Small intestine (tissue), 7 donors: Measurements from ENCODE around the gene ZXDC. TPM values are rescaled to one million over a fixed set of nuclear protein-coding genes. Genes with fewer than 3 reads are reported as not detected.

Source experiments
- DNase-seq, 2 donors: peaks; one replicate each; pipeline versions ENCODE4 v3.0.0 to v3.0.0-alpha.2; 2013
- FAIRE-seq: peaks from 2 replicates; lab custom pipeline; 2012; peaks lifted over from hg19 to GRCh38; lab: Jason Lieb, UNC
- H3K27ac ChIP-seq, 3 donors: one replicate each; pipeline ENCODE4 v1.5.1; 2013; ENCODE audit warnings: low read length in 2 of 3, mild to moderate bottlenecking in 2 of 3, control low read depth in 1 of 3, inconsistent platforms in 1 of 3, low read depth in 1 of 3, moderate library complexity in 1 of 3
- H3K27me3 ChIP-seq, 3 donors: one replicate each; pipeline ENCODE4 v1.6.1; 2013; ENCODE audit warnings: low read length in 3 of 3, inconsistent platforms in 1 of 3; ENCODE audit not compliant: control insufficient read depth in 3 of 3, insufficient read depth in 3 of 3
- H3K36me3 ChIP-seq, 3 donors: one replicate each; pipeline ENCODE4 v1.6.1; 2013; ENCODE audit warnings: low read length in 3 of 3, inconsistent platforms in 1 of 3, low read depth in 1 of 3, mild to moderate bottlenecking in 1 of 3, moderate library complexity in 1 of 3; ENCODE audit not compliant: control insufficient read depth in 3 of 3, insufficient read depth in 2 of 3
- H3K4me1 ChIP-seq, 3 donors: one replicate each; pipeline ENCODE4 v1.6.1; 2013; ENCODE audit warnings: low read length in 2 of 3, inconsistent platforms in 1 of 3, low read depth in 1 of 3, mild to moderate bottlenecking in 1 of 3, moderate library complexity in 1 of 3; ENCODE audit not compliant: control insufficient read depth in 3 of 3, insufficient read depth in 2 of 3
- H3K4me3 ChIP-seq, 3 donors: one replicate each; pipeline ENCODE4 v1.5.1; 2013; ENCODE audit warnings: low read length in 3 of 3, control low read depth in 1 of 3, inconsistent platforms in 1 of 3, low read depth in 1 of 3, mild to moderate bottlenecking in 1 of 3, moderate library complexity in 1 of 3
- H3K9me3 ChIP-seq, 2 donors: one replicate each; pipeline ENCODE4 v1.6.1; 2013; ENCODE audit warnings: low read depth in 1 of 2, low read length in 1 of 2; ENCODE audit not compliant: control insufficient read depth in 2 of 2, insufficient read depth in 1 of 2
- WGBS, 3 donors: extraction: QIAGEN DNeasy Blood & Tissue Kit; methylation state at CpG; one replicate each; pipeline ENCODE4 v1.1.7; 2013; 5-methylcytosine and 5-hydroxymethylcytosine counted together
- polyA plus RNA-seq, 4 donors: library from polyadenylated mRNA; stranded (reverse) in 3 of 4; unstranded in 1 of 4; fragments of 200-250 nt in 3 of 4; fragments of 120-200 nt in 1 of 4; gene quantifications; one replicate each; pipeline versions ENCODE4 v1.2.1 to v1.2.3, GENCODE V29; 2013
- donor health status: healthy with polysubstance abuse.
- donor health status: control.
- donor health status: control.
- donor health status: Bipolar disorder and iron deficiency.
- donor health status: healthy.

Gene ZXDC
- polyA plus RNA-seq, 4 donors: 10.0 to 35.9 (median 13.3) TPM

DNA sequence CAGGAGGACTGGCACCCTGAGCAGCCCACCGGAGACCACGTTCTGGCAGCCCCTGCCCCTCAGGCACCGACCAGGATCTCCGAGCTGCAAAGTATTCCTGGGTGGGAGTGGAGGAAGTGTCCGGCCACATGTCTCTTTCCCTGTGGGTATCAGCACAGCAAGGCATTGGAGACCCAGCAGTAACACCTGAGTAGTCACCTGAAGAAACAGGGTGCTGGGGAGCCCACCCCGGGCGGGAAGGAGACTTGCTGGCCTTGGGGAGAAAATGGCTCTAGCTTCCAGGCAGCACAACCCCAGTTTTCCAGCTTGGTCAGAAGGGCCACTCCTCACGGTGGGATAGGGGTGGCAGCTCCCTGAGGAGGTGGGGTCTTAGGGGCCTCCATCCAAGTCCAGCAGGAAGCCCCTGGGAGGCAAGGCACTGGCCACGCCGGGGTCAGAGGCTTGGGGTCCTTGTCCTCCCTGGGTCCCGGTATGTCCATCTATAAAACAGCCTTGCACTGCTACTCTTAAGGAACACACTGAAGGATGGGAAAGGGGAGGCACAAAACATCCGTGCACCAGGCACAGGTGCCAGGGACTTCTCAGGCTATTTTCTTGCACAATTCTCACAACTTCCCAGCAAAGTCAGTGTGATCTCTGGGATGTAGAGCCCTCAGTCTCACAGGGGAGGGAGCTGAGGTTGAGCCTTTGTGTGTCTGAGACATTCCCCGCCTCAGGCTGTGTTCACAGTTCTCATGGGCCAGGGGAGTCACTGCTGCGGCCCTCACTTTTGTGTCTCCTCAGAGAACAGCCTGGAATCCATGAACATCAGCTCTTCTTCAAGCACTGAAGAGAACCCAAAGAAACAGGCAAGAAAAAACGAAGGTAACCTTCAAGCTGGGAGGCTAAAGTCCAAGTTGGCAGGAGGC is 69.0 kb downstream of the ZXDC start:
- Histone ChIP-seq H3K27me3 (peaks cover 0 to 2% (median 0%) of the 10 kb centered on the region in 3 donors), H3K9me3 (peaks cover 0 to 3% of the 10 kb centered on the region in 2 donors), H3K27ac (no peak overlapping the region), H3K4me3 (no peak overlapping the region), H3K36me3 (no peaks in the 10 kb centered on the region), H3K4me1 (no peaks in the 10 kb centered on the region)
- FAIRE-seq: no peak
- no peak for DNase-seq
- WGBS, 3 donors: 76 to 81% (median 77%) methylated on average over 15 of the region's 15 CpGs

DNA sequence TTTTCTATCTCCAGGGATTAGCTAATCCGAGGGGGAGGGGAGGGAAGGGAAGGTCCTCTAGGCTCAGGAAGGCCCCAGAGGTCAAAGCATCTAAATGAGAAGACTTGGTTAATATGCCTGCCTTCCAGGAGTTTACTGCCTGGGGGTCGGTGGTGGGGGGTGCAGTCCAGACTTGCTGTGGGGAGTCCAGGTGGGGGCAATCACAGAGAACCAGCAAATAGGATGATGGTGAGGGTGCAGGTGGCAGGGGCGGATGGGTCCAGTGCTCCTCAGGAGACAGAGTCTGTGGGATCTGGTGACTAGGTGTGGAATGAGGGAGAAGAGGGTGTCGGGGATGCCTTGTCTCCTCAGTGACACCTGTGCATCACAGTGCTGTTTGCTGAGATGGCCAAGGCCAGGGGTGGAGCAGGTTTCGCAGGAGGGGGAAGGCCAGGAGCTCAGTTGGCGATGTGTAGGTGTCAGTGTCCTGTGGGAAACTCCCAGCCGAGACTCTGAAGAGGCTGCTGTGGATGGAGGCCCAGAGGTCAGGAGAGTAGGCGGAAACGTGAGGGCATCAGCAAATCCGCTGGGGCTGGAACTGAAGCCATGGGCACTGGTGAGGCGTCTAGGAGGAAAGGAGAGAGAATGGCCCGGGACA is 72.9 kb downstream of the ZXDC start:
- no peak for DNase-seq
- no peaks in the 10 kb centered on the region for H3K36me3 ChIP-seq
- 74 to 84% (median 82%) methylated on average over 12 of the region's 12 CpGs for WGBS, 3 donors
- FAIRE-seq: no peak
- no peak overlapping the region for H3K27ac ChIP-seq
- H3K27me3 ChIP-seq: peaks cover 0 to 2% (median 0%) of the 10 kb centered on the region in 3 donors
- H3K9me3 ChIP-seq: peaks cover 0 to 3% of the 10 kb centered on the region in 2 donors
- no peak overlapping the region for H3K4me3 ChIP-seq
- no peaks in the 10 kb centered on the region for H3K4me1 ChIP-seq

DNA sequence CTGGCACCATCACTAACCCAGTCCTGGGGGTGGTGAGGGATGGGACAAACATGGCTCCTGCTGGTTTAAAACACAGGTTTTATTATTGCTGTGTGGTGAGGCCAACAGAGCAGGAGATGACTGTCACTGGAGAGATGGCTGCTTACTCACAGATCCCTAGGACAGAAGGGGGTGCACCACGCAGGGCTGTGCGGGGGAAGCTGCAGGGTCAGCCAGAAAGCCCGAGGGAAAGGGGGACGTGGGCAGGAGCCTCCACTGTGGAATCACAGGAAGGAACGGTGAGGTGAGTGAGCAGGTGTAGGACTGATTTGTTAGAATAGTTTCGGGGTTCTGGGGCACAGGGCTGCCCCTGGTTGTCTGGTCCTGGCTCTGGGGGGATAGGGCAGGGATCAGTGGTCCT is 73.5 kb downstream of the ZXDC start:
- Histone ChIP-seq H3K4me3 (no peak overlapping the region), H3K36me3 (no peaks in the 10 kb centered on the region), H3K9me3 (no peaks in the 10 kb centered on the region), H3K27me3 (no peaks in the 10 kb centered on the region), H3K27ac (no peak overlapping the region), H3K4me1 (no peaks in the 10 kb centered on the region)
- DNase-seq: no peak
- no peak for FAIRE-seq
- 63 to 78% (median 76%) methylated on average over 6 of the region's 6 CpGs for WGBS, 3 donors

DNA sequence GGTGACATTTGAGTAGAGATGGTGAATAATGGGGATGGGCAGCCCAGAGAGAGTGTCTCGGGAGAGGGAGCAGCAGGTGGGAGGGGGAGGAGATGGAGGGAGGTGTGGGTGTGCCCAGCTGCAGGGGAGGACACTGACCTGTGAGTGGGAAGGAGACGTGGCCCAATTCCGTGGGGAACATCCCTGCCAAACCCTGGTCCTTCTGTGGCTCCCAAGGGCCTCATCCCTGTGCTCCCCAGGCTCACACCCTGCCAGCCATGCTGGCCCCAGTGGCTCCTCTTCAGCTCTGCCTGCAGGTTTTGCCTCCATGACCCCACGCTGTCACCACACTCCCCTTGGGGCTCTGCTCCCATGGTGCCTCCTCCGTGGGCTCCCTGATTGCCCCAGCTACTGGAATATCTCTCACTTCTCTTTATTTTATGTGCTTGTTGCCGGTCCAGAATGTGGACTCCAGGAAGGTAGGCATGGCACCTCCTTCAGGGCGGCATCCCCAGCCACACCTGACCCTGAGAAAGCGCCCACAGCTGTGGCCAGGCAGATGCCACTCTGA is 74.0 kb downstream of the ZXDC start:
- no peak overlapping the region for H3K27ac ChIP-seq
- FAIRE-seq (no peak), DNase-seq (no peak)
- H3K27me3 ChIP-seq: no peaks in the 10 kb centered on the region
- H3K4me1 ChIP-seq: no peaks in the 10 kb centered on the region
- no peaks in the 10 kb centered on the region for H3K36me3 ChIP-seq
- WGBS, 3 donors: 42 to 68% (median 65%) methylated on average over 7 to 8 of the region's 8 CpGs
- no peaks in the 10 kb centered on the region for H3K9me3 ChIP-seq
- H3K4me3 ChIP-seq: no peak overlapping the region

DNA sequence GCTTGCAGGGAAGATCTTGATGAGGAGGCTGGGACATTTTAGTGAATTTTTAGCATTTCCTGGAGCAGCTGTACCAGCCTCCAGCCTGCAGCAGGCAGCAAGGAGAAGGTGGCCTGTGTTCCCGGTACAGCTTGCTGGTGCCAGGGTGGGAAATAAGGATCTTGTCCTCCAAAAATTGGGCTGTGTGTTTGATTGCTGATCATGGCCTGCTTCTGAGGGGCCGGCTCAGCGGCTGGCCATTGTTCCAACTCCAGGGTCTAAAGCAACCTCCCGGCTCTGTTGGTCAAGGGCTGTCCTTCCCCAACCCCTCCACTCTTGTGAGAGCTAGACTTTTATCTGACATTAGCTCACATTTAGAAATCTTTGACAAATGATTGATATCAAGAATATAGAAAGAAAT is 75.9 kb downstream of the ZXDC start:
- no peaks in the 10 kb centered on the region for H3K9me3 ChIP-seq
- 90 to 93% (median 91%) methylated on average over 4 of the region's 4 CpGs for whole genome bisulfite sequencing, 3 donors
- DNase-seq (no peak), FAIRE-seq (no peak)
- no peaks in the 10 kb centered on the region for H3K36me3 ChIP-seq
- peaks cover 0 to 13% (median 4%) of the 10 kb centered on the region in 3 donors for H3K27me3 ChIP-seq
- H3K4me3 ChIP-seq: no peak overlapping the region
- H3K27ac ChIP-seq: no peak overlapping the region
- no peaks in the 10 kb centered on the region for H3K4me1 ChIP-seq

DNA sequence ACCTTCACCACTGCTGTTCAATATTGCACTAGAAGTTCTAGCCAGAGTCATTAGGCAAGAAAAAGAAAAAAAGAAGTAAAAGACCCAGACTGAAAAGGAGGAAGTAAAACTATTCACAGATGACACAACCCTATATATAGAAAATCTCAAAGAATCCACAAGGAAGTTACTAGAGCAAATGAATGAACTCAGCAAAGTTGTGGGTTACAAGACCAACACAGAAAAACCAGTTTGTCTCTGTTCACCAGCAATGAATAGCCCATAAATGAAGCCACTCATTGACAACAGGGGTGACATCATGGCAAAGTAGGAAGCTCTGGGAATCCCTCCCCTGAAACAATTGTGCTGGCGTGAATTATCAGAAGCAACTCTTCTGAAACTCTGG is 76.3 kb downstream of the ZXDC start:
- WGBS, 3 donors: 65 to 83% (median 81%) methylated on average over 1 of the region's 1 CpG
- no peak for FAIRE-seq

DNA sequence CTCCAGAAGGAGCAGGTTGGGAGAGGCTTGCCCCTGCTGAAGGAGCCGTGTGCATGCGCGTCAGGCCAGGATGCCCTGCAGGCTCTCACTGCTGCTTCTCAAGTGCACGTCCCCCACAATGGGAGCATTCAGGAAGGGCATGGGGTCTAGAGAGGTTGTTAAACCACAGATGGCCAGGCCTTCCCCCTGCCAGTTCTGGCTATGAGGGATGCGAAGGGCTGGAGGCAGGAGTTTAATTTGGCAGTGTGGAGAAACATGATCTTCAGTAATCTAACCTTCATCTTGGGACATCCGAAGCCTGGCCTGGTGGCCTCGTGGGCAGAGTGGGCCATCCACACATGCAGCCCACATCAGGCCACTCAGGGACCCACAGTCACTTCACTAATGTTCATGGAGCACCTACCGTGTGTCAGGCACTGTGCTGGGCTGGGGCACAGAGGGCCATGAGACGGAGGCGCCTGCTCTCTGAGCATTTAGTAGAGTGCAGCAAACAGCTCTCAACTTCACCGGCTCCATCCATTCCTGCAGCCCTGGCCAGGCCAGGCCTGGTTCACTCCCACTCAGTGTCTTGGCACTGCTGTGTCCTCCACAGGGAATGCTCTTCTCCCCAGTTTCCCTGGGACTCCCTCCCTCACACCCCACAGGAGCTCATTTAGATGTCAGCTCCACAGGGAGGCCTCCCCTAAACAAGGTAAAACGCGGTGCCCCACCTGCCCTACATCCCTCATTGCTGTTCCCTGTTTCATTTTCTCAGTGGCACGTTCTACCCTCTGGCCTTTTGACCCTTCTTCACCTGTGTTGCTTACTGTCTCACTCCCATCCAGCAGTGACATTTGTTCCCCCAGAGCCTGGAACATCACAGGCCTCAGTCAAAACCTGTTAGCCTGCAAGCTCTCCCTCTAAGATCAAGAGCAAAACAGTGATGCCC is 77.0 kb downstream of the ZXDC start:
- Histone ChIP-seq H3K27me3 (peaks cover 3 to 22% (median 6%) of the 10 kb centered on the region in 3 donors), H3K4me3 (no peak overlapping the region), H3K27ac (no peak overlapping the region), H3K36me3 (no peaks in the 10 kb centered on the region), H3K4me1 (no peaks in the 10 kb centered on the region), H3K9me3 (no peaks in the 10 kb centered on the region)
- DNase-seq: no peak
- 87 to 88% (median 88%) methylated on average over 14 of the region's 14 CpGs for WGBS, 3 donors
- no peak for FAIRE-seq

More for the DNA sequence above, 76.3 kb downstream of the ZXDC start:
- H3K4me1 ChIP-seq: no peaks in the 10 kb centered on the region
- no peaks in the 10 kb centered on the region for H3K9me3 ChIP-seq
- H3K27me3 ChIP-seq: peaks cover 0 to 15% (median 6%) of the 10 kb centered on the region in 3 donors
- H3K27ac ChIP-seq: no peak overlapping the region
- DNase-seq: no peak
- no peak overlapping the region for H3K4me3 ChIP-seq
- H3K36me3 ChIP-seq: no peaks in the 10 kb centered on the region
